IPS DF 19.7 (cell line): ENCODE results near the gene PDSS2.
"Not testable (repeated sequence)": the region's sequence is repeated elsewhere in the genome, so short reads cannot be mapped to it uniquely, and the experiment has no call there.

Source experiments
- DNase-seq: peaks from one replicate; pipeline ENCODE4 v3.0.0-alpha.2; 2013; ENCODE audit warnings: low read depth, low spot score

Gene PDSS2

DNA sequence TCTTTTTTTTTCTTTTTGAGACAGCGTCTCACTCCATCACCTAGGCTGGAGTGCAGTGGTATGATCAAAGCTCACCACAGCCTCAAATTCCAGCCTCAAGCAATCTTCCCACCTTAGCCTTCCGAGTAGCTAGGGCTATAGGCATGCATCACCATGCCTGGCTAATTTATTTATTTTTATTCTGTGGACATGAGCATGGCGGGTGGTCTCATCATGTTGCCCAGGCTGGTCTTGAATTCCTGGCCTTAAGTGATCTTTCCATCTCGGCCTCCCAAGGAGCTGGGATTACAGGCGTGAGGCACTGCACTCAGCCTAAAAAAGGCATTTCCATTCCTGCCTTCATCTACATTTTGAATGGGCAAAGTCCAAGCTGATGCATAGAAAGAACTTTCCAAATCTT, 287.9 kb downstream of the PDSS2 start:
- no peak for DNase-seq

- DNase-seq: not testable (repeated sequence)
These were observed 295.1 kb downstream of the PDSS2 start for GRCh38 chr6:107164299-107164698.

DNA sequence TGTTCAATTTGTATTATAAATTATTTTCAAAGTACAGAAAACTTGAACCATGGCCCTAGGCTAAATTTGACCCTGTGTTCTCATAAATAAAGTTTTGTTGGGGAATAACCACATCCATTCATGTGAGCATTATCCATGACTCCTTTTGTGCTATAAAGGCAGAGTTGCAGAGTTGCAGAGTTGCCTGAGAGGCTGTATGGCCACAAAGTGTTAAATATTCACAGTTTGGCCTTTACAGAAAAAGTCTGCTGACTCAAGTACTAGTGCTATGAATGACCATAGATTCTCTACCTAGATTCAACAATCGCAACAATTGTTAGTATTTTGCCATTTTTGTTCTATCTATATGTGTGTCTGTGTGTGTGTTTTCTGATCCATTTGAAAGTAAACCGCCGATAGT, 297.8 kb downstream of the PDSS2 start:
- DNase-seq: no peak

GRCh38 chr6:107156617-107157016, 302.7 kb downstream of the PDSS2 start:
- no peak for DNase-seq

- DNase-seq: no peak
These were observed 304.6 kb downstream of the PDSS2 start for GRCh38 chr6:107154801-107155160.

GRCh38 chr6:107154131-107154800, 305.1 kb downstream of the PDSS2 start:
- peak; percentile 61 for DNase-seq

DNA sequence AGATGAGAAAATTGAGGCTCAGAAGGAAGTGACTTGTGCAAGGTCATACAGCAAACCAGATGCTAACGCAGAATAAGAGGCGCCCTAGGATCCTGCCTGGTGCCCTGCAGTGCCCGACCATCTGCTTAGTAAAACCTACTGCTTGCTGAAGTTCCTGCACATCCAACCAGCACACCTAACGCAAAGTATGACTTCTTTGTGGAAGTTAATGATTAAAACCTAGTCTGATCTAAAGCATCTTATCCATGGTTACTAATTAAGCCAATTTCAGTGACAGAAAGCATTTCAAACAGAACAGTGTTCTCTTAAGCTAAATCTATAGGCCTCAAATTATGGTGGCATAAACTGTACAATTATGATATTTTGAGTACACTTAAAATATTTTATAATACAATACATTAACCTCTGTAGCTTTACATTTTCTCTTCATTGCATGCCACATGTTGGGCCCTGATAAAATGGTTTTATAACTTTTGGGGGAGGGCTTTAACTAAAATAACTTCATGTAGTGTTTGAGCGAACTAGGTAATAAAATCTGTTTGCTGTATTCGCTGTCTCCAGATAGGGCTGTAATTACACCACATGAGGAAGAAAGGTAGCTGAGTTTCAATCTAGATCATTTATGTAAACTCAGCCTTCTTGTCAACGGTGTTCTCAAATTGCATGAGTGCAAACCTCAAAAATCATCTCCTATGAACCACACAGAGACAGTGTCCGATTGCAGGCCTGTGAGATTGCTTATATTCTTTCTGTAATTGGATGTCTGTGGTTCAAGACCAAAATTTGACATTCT, 306.5 kb downstream of the PDSS2 start:
- no peak for DNase-seq

- DNase-seq: no peak
These were observed 314.7 kb downstream of the PDSS2 start for GRCh38 chr6:107144666-107145065.

- DNase-seq: no peak
These were observed 315.4 kb downstream of the PDSS2 start for GRCh38 chr6:107144014-107144413.

DNA sequence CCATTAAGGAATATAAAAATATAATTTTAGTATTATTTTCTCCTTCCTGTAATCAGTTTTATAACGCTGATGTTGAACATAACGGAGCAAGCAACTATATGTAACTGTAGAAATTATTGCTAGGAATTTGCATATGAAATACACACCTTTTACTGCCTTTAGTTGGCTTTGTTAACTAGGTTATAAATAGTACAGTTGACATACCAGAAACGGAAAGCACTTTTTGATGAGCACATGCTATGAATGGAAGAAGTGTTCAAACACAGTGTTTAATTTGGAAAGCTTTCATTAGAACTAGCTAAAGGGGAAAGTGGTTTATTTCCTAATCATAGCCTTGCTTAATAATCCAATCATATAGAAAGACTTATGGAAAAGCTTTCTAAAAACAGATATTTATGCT, 318.8 kb downstream of the PDSS2 start:
- no peak for DNase-seq

- not testable (repeated sequence) for DNase-seq
These were observed 323.0 kb downstream of the PDSS2 start for GRCh38 chr6:107136324-107136723.

- not testable (repeated sequence) for DNase-seq
These were observed 324.2 kb downstream of the PDSS2 start for GRCh38 chr6:107135048-107135680.

- DNase-seq: no peak
These were observed 326.9 kb downstream of the PDSS2 start for GRCh38 chr6:107132330-107132954.

DNA sequence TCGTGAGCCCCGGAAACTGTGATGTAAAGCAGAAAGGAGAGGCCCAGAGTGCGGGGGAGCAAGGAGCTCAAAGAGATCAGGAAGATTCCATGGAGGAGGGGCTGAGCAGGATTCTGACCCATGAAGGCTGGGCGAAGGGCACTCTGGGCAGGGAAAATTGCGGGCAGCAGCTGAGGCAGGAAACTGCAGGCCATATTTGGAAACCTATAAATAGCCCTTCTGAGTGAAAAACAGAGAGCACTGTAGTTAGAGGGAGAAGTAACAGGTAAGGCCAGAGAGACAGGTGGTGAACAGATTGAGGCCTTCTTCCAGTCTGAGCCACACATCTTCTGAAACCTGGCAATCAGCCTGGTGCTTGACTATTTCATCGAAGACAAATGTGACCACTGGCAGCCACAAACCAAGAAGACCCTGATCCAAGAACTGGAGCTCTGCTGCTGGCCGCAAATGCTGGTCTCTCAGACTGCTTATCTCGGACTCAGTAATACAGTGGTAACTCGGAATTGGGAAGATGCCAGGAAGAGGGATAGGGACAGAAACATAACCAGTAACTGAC, 329.9 kb downstream of the PDSS2 start:
- no peak for DNase-seq

GRCh38 chr6:107128577-107128976, 330.8 kb downstream of the PDSS2 start:
- DNase-seq: no peak

DNA sequence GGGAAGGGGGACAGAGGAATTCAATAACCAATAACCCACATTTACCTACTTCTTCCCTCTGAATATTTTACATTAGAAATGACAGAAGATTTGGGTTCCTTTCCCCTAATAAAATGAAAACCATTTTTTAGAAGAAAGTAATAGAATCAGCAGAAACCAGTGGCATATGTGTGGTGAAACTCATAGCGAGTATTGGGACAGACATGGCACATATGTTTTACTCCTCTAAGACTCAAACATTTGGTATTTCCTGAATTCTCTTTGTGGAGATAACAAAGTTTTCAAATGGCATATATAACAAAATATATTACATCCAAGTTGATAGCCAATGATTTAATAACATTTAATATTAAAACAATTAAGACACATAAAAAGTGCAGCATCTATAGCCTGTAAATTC, 331.2 kb downstream of the PDSS2 start:
- no peak for DNase-seq

- DNase-seq: no peak
These were observed 333.6 kb downstream of the PDSS2 start for GRCh38 chr6:107125771-107126170.

DNA sequence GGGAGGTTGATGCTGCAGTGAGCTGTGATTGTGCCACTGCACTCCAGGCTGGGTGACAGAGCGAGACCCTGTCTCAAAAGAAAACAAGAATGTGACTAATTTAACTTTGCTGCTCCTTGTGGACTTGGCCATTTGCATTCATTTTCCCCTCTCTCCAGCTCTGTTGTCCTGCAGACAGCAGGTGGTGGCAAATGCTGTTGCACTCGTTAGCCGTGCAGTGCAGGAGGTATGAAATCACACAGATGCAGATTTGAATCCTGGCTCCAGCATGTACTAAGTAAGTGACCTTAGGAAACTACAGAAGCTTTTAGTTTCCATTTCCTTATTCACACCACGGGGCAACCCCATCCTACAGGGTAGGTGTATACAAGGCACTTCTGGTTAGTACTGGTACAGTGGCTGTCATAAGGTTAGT, 334.4 kb downstream of the PDSS2 start:
- no peak for DNase-seq

GRCh38 chr6:107123501-107123900, 335.9 kb downstream of the PDSS2 start:
- DNase-seq: no peak

GRCh38 chr6:107122748-107123147, 336.6 kb downstream of the PDSS2 start:
- no peak for DNase-seq

- DNase-seq: no peak
These were observed 337.3 kb downstream of the PDSS2 start for GRCh38 chr6:107121964-107122495.

- no peak for DNase-seq
These were observed 338.1 kb downstream of the PDSS2 start for GRCh38 chr6:107121266-107121665.
